ENCODE data around the gene COG5.

GRCh38 chr7:107581387-107582013 lies 17.8 kb upstream of the COG5 start:
- TF ChIP-seq CTCF (IDR thresholded peaks at IDR 0.05) (no peak), POLR2A (IDR thresholded peaks at IDR 0.05) (no peak)

Data from adrenal gland (tissue), 5 donors.